HepG2 (cell line): ENCODE measurements around the gene TDRD5. TPM values are rescaled to one million over a fixed set of nuclear protein-coding genes. Genes with fewer than 3 reads are reported as not detected.
A peak's percentile ranks its signal among the peaks of the same experiment; 100 is the strongest.

Source experiments
- ATAC-seq: fragments of 200-7000 bp; cut with Tn5 transposase; 3 replicates; pipeline ENCODE4 v1.9.1; 2020; ENCODE audit warnings: mild to moderate bottlenecking, moderate library complexity
- BruUV-seq: library from RNA; stranded (reverse); fragments of 400-500 nt; replicated peaks from 2 replicates; lab custom pipeline; 2021; lab: Mats Ljungman, UMichigan
- CTCF ChIA-PET: fragments of 300-600 bp; formaldehyde crosslinking; extraction: SDS; loops from one replicate; lab custom pipeline; 2021; ENCODE audit warnings: low total read pairs, inconsistent platforms, low intra/inter-chr PET ratio; lab: Yijun Ruan, JAX
- POLR2A ChIA-PET: fragments of 350-600 bp; sonication (Branson Sonifier 250); formaldehyde crosslinking; loops from one replicate; lab custom pipeline; 2020; ENCODE audit warnings: antibody characterized with exemption, inconsistent platforms; lab: Yijun Ruan, JAX
- DNase-seq: peaks from one replicate; pipeline ENCODE4 v3.0.0-alpha.2; 2015; ENCODE audit warnings: low spot score
- FAIRE-seq: peaks from 3 replicates; lab custom pipeline; 2011; peaks lifted over from hg19 to GRCh38; lab: Jason Lieb, UNC
- H2AFZ ChIP-seq: one replicate; pipeline ENCODE4 v1.6.1; 2011; ENCODE audit warnings: low read length, inconsistent platforms
- H3K27ac ChIP-seq: fragments of 300-600 bp; 3 replicates; pipeline ENCODE4 v1.8.0; 2011; ENCODE audit warnings: mixed run types, mild to moderate bottlenecking, mixed read lengths, low read length, inconsistent platforms; ENCODE audit not compliant: insufficient read depth; ENCODE audit errors: extremely low read length
- H3K27me3 ChIP-seq, 2 experiments: fragments of 200-600 bp in 1 of 2; 2 replicates in 1 of 2; 3 replicates in 1 of 2; pipeline versions ENCODE4 v1.6.0 to v1.8.0; 2011; ENCODE audit warnings: low read length in 2 of 2, mild to moderate bottlenecking in 2 of 2, moderate library complexity in 2 of 2, inconsistent platforms in 1 of 2; ENCODE audit not compliant: insufficient read depth in 2 of 2, control insufficient read depth in 1 of 2
- H3K36me3 ChIP-seq, 2 experiments: fragments of 200-600 bp in 1 of 2; replicated peaks in 1 of 2; 2 replicates in 1 of 2; 3 replicates in 1 of 2; pipeline versions ENCODE4 v1.5.1 to v1.8.0; 2011; ENCODE audit warnings: low read length in 2 of 2, inconsistent platforms in 1 of 2; ENCODE audit not compliant: insufficient read depth in 2 of 2, control insufficient read depth in 1 of 2
- H3K4me1 ChIP-seq: 2 replicates; pipeline ENCODE4 v1.5.1; 2012; ENCODE audit warnings: low read length, inconsistent platforms; ENCODE audit not compliant: insufficient read depth
- H3K4me2 ChIP-seq: 2 replicates; pipeline ENCODE4 v1.6.0; 2011; ENCODE audit warnings: low read depth, low read length, inconsistent platforms
- H3K4me3 ChIP-seq, 3 experiments: fragments of 200-600 bp in 1 of 3; sonication (generic), shearing (Covaris generic) in 1 of 3; replicated peaks in 1 of 3; 2 replicates each; pipeline ENCODE4 v1.5.1; 2011 to 2016; ENCODE audit warnings: low read length in 3 of 3, inconsistent platforms in 2 of 3, low read depth in 2 of 3, mild to moderate bottlenecking in 2 of 3, control low read depth in 1 of 3, mixed read lengths in 1 of 3; ENCODE audit not compliant: insufficient read depth in 1 of 3
- H3K79me2 ChIP-seq: one replicate; pipeline ENCODE4 v1.6.1; 2011; ENCODE audit warnings: low read length, inconsistent platforms; ENCODE audit not compliant: insufficient read depth
- H3K9ac ChIP-seq: 2 replicates; pipeline ENCODE4 v1.6.0; 2011; ENCODE audit warnings: mild to moderate bottlenecking, low read depth, low read length, inconsistent platforms; ENCODE audit not compliant: insufficient read depth
- H3K9me3 ChIP-seq: 2 replicates; pipeline ENCODE4 v1.5.1; 2012; ENCODE audit warnings: mild to moderate bottlenecking, low read length
- H4K20me1 ChIP-seq: 2 replicates; pipeline ENCODE4 v1.6.0; 2011; ENCODE audit warnings: inconsistent platforms, mild to moderate bottlenecking, low read length, moderate library complexity; ENCODE audit not compliant: insufficient read depth
- ETV5 ChIP-seq: IDR thresholded peaks from 2 replicates; pipeline ENCODE4 v1.6.1; 2018; ENCODE audit warnings: missing biosample characterization, missing genetic modification reagents, inconsistent platforms, borderline replicate concordance
- GATAD2A ChIP-seq: IDR thresholded peaks from 2 replicates; pipeline ENCODE4 v1.6.1; 2016
- GTF3A ChIP-seq: sonication (generic); formaldehyde crosslinking; conservative IDR thresholded peaks from 2 replicates; pipeline ENCODE4 v1.4.0; 2020; ENCODE audit warnings: mild to moderate bottlenecking, missing genetic modification reagents
- HIC2 ChIP-seq: sonication (generic); formaldehyde crosslinking; IDR thresholded peaks from 2 replicates; pipeline ENCODE4 v1.9.0; 2022; ENCODE audit warnings: low read depth, missing genetic modification reagents
- KMT2A ChIP-seq: sonication (generic); formaldehyde crosslinking; IDR thresholded peaks from 2 replicates; pipeline ENCODE4 v1.4.0; 2020; ENCODE audit warnings: missing genetic modification reagents
- MXD4 ChIP-seq: IDR thresholded peaks from 2 replicates; pipeline ENCODE4 v1.6.1; 2016; ENCODE audit warnings: mild to moderate bottlenecking, missing biosample characterization, missing genetic modification reagents
- POLR2AphosphoS5 ChIP-seq: IDR thresholded peaks from 2 replicates; pipeline ENCODE4 v1.6.1; 2012; ENCODE audit warnings: low read depth, low read length
- RCOR2 ChIP-seq: IDR thresholded peaks from 2 replicates; pipeline ENCODE4 v1.6.1; 2016; ENCODE audit warnings: missing biosample characterization, missing genetic modification reagents
- THYN1 ChIP-seq: sonication (generic); formaldehyde crosslinking; IDR thresholded peaks from 2 replicates; pipeline ENCODE4 v1.8.1; 2023; ENCODE audit warnings: low read depth, mild to moderate bottlenecking, moderate library complexity, missing genetic modification reagents, borderline replicate concordance
- TRIM22 ChIP-seq: fragments of 450-650 bp; IDR thresholded peaks from 2 replicates; pipeline ENCODE4 v1.6.1; 2017
- U2AF1 ChIP-seq: fragments of 200-400 bp; formaldehyde crosslinking; optimal IDR thresholded peaks from 2 replicates; pipeline ENCODE3; 2017; ENCODE audit warnings: mild to moderate bottlenecking, low read depth, low read length
- USF2 ChIP-seq, 2 experiments: sonication (generic) in 1 of 2; formaldehyde crosslinking in 1 of 2; IDR thresholded peaks; 2 replicates each; pipeline versions ENCODE4 v1.5.1 to v1.6.1; 2011 to 2020; ENCODE audit warnings: borderline replicate concordance in 1 of 2, low read depth in 1 of 2, low read length in 1 of 2, mild to moderate bottlenecking in 1 of 2, missing genetic modification reagents in 1 of 2, moderate library complexity in 1 of 2
- ZGPAT ChIP-seq: IDR thresholded peaks from 2 replicates; pipeline ENCODE4 v1.6.1; 2016; ENCODE audit warnings: mild to moderate bottlenecking
- ZNF207 ChIP-seq: fragments of 450-650 bp; IDR thresholded peaks from 2 replicates; pipeline ENCODE4 v1.6.1; 2016; ENCODE audit warnings: antibody characterized with exemption, borderline replicate concordance
- ZNF234 ChIP-seq: sonication (generic); formaldehyde crosslinking; conservative IDR thresholded peaks from 2 replicates; pipeline ENCODE4 v1.5.1; 2020; ENCODE audit warnings: mild to moderate bottlenecking, missing genetic modification reagents
- ZNF644 ChIP-seq: IDR thresholded peaks from 2 replicates; pipeline ENCODE4 v1.6.1; 2016; ENCODE audit warnings: low read depth
- in situ Hi-C: cut with HindIII; loops from 2 replicates; pipeline ENCODE4 v1.10.0; 2017; ENCODE audit warnings: low pct_unique_long_range_greater_than_20kb; ENCODE audit not compliant: extremely low pct_ligation_motif_present
- intact Hi-C: fragments of 100-400 bp; cut with micrococcal nuclease; formaldehyde crosslinking; loops from one replicate; pipeline ENCODE4 v1.10.0; 2022; ENCODE audit not compliant: unreplicated experiment
- polyA plus RNA-seq, 8 experiments: library from polyadenylated mRNA; depleted of rRNA in 3 of 8; stranded (reverse) in 7 of 8; unstranded in 1 of 8; fragments of >200 nt; fragmentation: Illumina TruSeq in 4 of 8; extraction: Trizol in 4 of 8; gene quantifications; 2 replicates each; pipeline versions ENCODE4 v1.2.1 to v1.2.3, GENCODE V29; 2011 to 2016; ENCODE audit warnings: low read depth in 4 of 8, missing spikeins in 1 of 8, mixed read lengths in 1 of 8; ENCODE audit not compliant: insufficient read depth in 1 of 8
- total RNA-seq, 5 experiments: library from RNA; depleted of rRNA; stranded (reverse); fragments of >200 nt; fragmentation: Illumina TruSeq; extraction: Trizol; gene quantifications; 2 replicates each; pipeline ENCODE4 v1.2.3, GENCODE V29; 2016; ENCODE audit warnings: low read depth in 1 of 5

The TDRD5 gene
- total and polyA plus RNA-seq, 2 of the 13 experiments (the other 11 are each of a cell fraction or from before 2014, with no cell fraction given): not detected

- TF ChIP-seq USF2 (IDR thresholded peaks at IDR 0.05; ENCODE audit: low read depth, low read length) (no peak), USF2 (CRISPR knock-in tag; IDR thresholded peaks at IDR 0.05; ENCODE audit: borderline replicate concordance) (no peak), ZNF644 (CRISPR knock-in tag) (0 out of 2 replicates have a peak, but pooled peaks have one; percentile 18)
Measured at GRCh38 chr1:179550746-179551682, 40.6 kb upstream of the TDRD5 start (continued).

GRCh38 chr1:179554427-179554826 is 37.2 kb upstream of the TDRD5 start:
- ChIA-PET CTCF (no interaction called here), POLR2A (no interaction called here)
- no peak overlapping the region for H3K4me2 ChIP-seq
- no peaks in the 10 kb centered on the region for H4K20me1 ChIP-seq
- in situ Hi-C loops: no loop called here
- H3K4me1 ChIP-seq: no peaks in the 10 kb centered on the region
- 0 out of 5 replicates have a peak, but pooled peaks cover 0 to 5% of the 10 kb centered on the region in 2 experiments for H3K27me3 ChIP-seq
- H2AFZ ChIP-seq: no peak overlapping the region
- intact Hi-C loops: no loop called here
- H3K79me2 ChIP-seq: no peaks in the 10 kb centered on the region
- BruUV-seq: no TSS peak
- H3K4me3 ChIP-seq: no peak overlapping the region
- H3K27ac ChIP-seq: no peak overlapping the region
- no peaks in the 10 kb centered on the region for H3K9me3 ChIP-seq
- no peak overlapping the region for H3K9ac ChIP-seq
- ATAC-seq (no peak), FAIRE-seq (no peak), DNase-seq (no peak)
- no peaks in the 10 kb centered on the region for H3K36me3 ChIP-seq
- TF ChIP-seq THYN1 (CRISPR knock-in tag) (no peak), GATAD2A (no peak), GTF3A (CRISPR knock-in tag) (no peak), TRIM22 (no peak), ETV5 (CRISPR knock-in tag) (no peak), RCOR2 (no peak), ZGPAT (CRISPR knock-in tag) (no peak), MXD4 (CRISPR knock-in tag) (no peak), HIC2 (CRISPR knock-in tag) (no peak), U2AF1 (no peak), KMT2A (no peak), POLR2AphosphoS5 (no peak), ZNF234 (CRISPR knock-in tag) (no peak), ZNF207 (no peak)
